HG03135 (cell line): ENCODE results near the gene MCF2L.
"Not testable (repeated sequence)": the region's sequence is repeated elsewhere in the genome, so short reads cannot be mapped to it uniquely, and the experiment has no call there.

Experiments used
- ATAC-seq: cut with Tn5 transposase; IDR thresholded peaks from one replicate; pipeline ENCODE4 v1.9.1; 2021; ENCODE audit warnings: mild to moderate bottlenecking, moderate library complexity; ENCODE audit not compliant: unreplicated experiment

MCF2L gene, protein sequence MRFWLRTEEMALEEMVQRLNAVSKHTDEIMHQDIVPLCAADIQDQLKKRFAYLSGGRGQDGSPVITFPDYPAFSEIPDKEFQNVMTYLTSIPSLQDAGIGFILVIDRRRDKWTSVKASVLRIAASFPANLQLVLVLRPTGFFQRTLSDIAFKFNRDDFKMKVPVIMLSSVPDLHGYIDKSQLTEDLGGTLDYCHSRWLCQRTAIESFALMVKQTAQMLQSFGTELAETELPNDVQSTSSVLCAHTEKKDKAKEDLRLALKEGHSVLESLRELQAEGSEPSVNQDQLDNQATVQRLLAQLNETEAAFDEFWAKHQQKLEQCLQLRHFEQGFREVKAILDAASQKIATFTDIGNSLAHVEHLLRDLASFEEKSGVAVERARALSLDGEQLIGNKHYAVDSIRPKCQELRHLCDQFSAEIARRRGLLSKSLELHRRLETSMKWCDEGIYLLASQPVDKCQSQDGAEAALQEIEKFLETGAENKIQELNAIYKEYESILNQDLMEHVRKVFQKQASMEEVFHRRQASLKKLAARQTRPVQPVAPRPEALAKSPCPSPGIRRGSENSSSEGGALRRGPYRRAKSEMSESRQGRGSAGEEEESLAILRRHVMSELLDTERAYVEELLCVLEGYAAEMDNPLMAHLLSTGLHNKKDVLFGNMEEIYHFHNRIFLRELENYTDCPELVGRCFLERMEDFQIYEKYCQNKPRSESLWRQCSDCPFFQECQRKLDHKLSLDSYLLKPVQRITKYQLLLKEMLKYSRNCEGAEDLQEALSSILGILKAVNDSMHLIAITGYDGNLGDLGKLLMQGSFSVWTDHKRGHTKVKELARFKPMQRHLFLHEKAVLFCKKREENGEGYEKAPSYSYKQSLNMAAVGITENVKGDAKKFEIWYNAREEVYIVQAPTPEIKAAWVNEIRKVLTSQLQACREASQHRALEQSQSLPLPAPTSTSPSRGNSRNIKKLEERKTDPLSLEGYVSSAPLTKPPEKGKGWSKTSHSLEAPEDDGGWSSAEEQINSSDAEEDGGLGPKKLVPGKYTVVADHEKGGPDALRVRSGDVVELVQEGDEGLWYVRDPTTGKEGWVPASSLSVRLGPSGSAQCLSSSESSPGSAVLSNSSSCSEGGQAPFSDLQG

DNA sequence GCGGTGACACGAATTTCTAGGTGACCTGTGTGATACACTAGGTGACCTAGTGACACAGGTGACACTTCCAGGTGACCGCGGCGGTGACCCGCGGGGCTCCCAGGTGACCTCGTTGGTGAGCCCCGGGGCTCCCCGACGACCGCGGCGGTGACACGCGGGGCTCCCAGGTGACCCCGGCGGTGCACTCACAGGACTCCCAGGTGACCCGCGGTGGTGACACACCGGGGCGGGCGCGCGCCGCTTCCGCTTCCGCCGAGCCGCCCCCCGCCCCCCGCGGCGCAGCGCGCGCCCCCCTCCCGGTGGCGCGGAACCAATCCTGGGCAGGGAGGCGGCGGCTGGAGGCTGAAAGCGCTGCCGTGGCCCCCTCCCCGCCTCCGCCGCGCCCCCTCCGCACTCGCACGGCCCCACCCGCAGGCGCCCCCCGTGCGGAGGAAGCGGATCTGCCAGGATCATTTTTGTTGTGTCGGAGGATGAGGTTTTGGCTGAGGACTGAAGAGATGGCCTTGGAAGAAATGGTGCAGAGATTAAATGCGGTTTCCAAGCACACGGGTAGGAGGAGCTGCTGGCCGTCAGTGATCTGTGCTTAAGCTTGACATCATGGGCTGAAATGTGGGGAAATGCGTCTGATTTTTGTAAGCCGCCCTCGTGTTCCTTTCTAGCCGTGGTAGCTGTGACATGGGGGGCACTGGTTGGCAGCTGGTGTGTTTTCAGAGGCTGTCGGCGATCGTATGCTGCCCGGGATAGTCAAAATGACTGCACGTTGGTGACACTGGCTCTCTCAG is at the start of gene MCF2L:
TSS of gene MCF2L (plus strand) at position 305 of the 782 bp plus-strand sequence. CDS start at position 471, 166 bp downstream.
- ATAC-seq, result no peak

DNA sequence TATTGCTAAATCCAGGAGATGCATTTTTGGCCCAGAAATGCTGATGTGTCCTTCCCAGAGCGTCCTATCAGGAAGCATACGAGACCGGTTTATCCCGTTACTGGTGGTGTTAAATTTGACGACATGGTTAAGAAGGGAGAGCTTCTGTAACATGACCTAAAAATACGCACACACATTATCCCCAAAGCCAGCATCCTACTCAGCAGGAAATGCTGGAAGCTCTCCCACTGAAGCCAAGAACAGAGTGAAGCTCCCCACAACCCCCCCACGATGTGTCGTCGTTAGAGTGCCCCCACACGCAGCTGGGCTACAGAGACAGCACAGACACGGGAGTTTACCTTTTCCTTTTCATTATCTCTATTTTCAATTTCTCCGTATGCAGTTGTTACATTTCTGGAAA is 45.1 kb upstream of the MCF2L start:
- no peak for ATAC-seq

DNA sequence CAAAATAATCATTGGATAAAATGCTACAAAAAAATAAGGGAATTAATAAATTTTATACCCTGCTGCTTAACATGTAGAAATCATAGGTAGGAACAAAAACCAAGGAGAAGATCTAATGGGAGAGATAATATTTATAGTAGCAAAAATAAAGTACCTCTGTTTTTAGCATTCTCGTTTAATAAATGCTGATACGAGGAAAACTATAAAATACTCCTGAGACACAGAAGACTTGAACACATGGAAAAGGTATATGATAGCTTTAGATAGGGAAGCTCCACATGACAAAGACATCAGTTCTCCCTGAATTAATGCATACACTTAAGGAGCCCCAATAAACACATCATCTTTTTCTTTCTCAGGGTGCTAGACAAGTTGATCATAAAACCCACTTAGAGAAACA is 44.6 kb upstream of the MCF2L start:
- no peak for ATAC-seq

DNA sequence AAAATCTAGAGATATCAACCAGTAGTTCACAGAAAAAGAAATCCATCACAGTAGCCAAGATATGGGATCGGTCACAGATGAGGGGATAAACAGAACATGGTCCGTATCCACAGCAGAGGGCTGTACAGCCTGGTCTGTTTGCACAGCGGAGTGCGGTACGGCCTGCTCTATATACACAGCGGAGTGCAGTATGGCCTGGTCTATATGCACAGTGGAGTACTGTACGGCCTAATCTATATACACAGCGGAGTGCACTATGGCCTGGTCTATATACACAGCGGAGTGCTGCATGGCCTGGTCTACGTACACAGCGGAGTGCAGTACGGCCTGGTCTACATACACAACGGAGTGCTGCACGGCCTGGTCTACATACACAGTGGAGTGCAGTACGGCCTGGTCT is 43.0 kb upstream of the MCF2L start:
- ATAC-seq, result no peak

DNA sequence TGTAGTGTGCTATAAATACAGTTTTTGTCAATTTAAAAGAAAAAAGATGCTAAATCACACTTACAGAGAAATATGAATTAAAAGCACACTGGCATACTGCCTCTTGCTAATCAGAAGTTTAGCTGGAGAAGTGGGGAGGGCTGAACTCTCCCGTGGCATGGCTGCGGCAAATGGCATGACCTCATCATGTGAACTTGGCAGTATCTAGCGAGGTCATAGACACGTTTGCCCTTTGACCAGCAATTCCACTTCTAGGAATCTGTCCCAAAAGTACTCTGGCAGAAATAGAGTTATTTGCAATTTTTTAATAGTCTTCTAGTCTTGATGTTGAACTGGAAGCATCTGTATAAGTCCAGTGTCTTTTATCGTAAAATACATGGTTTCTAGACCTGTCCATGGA is 42.0 kb upstream of the MCF2L start:
- no peak for ATAC-seq

DNA sequence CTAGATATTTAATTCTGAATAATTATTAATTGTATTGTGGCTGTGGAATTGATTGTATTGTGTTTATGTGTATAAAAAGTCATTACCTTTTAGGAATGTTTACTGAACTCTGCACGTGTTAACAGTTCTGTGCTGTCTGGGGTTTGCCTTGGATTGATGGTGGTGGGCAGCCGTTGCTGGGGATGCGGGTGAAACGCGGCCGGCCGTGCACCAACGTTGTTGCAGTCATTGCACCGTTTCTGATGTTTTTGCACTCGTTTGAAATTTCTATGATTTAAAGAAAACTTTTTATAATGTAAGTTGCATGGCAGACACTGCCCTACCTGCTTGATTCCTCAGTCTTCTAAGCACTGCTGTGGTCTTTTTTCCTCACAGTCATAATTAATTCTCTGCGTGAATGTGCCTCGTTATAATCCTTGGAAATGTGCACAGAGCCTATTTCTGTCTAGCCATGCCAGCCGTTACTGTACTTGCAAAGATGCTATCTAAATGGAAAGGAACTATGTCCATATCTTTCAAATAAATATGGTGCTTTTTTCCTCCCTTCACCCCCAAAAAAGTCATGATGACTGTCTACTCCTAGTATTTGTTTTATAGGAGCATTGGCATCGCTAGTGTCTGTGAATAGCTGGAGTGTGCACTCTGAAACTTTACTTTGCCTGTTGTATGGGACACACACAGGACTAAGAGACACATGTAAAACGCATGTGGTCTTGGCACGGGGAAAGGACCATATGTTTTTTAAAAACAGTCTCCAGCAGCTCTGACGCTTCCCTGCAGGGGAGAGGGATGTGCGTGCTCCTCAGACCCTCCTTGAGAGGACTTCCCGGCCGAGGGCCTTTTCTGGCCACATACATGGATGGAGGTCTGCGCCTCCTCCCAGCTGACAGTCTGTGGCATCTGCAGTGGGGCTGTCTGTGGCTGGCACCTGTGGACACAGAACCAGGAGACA is 40.7 kb upstream of the MCF2L start:
- no peak for ATAC-seq

DNA sequence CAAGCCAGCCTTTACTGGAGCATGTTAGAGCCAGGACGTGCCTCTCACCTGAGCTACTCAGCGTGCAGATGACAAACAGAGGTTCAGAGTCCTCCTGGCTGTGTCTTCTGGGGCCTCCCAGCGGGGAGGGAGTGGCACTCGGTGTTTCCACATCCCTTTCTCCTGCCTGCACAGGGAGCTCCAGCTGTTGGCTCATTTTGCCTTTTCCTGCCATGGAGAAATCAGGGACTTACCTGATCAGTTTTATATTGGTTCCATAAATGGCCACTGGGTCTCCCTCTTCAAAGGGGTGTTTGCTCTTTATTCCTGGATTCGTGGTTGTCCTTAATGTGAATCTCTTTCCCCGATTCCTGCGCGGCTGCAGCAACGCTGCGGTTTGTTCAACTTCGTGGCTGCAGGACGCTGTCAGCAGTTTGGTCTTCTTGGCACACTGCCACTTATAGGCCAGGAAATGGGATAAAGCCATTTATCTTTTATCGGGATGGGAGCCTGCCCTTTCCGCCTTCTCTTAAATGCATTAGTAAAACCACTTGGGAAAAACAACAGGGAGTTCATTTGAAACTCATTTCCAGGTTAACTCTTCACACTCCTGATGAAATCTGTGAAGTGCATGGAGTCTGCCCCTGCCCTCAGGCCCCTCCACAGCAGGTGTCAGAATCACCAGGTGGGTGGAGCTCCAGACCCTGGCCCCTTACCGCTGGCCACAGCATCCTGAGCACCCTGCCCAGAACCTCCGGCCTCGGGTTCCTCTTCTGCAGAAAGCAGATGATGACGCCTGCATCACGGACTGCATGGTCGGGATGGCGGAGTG is 39.8 kb upstream of the MCF2L start:
- ATAC-seq, result no peak

DNA sequence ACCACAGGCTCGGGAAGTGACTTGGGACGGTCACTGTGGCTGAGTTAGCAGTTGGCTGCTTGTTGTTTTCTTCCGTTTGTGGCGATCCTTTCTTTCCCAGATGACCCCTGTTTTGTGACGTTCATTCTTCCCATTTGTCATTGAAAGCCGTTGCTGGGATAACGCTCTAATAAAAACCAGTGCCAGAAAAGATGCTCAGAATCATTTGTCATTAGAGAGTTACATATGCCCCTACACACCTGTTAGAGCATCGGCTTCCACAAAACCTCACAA is 39.3 kb upstream of the MCF2L start:
- ATAC-seq, result no peak

DNA sequence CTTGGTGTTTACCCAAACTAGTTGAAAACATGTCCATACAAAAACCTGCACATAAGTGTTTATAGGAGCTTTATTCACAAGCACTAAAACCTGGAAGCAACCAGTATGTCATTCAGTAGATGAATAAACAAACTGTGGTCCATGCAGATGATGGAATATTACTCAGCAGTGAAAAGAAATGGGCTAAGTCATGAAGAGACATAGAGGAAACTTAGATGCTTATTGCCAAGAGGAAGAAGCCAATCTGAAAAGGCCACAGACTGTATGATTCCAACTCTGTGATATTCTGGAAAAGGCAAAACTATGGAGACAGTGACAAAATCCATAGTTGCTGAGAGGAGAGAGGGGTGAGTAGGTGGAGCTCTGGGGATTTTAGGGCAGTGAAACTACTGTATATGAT is 38.8 kb upstream of the MCF2L start:
- ATAC-seq, result no peak

DNA sequence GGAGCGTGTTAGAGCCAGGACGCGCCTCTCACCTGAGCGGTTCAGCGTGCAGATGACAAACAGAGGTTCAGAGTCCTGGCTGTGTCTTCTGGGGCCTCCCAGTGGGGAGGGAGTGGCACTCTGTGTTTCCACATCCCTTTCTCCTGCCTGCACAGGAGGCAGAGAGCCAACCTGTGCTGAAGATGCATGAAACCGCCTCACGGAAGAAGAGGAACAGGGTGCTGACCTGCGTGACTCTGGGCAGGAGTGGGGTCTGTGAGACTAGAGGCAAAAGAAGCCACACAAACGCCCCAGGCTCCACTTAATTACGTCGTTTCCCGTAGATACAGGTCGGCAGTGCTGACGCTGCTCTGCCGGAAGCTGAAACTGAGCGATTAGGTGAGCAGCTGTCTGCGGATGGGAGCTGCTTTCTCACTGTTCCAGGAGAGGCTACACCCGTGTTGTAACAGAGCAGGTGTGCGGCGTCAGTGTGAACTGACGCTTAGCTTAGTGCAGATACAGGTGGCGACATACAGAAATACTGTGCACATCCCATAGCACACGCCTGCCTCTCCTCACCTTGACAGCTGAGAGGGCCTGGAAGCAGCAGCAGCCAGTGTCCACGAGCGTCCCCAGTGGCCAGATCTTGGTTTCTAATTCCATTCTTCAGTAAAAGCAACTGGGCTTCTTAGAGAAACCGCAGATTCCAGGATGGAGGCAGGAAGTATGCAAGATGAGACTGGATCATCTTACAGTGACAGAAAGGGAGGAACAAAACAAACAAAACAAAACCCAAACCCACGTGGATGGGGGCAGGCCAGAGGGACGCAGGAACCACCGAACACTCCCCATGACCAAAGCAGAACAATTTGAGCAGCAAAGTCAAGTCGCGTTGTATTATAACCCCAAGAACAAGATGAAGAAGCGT is 37.7 kb upstream of the MCF2L start:
- ATAC-seq, result no peak

DNA sequence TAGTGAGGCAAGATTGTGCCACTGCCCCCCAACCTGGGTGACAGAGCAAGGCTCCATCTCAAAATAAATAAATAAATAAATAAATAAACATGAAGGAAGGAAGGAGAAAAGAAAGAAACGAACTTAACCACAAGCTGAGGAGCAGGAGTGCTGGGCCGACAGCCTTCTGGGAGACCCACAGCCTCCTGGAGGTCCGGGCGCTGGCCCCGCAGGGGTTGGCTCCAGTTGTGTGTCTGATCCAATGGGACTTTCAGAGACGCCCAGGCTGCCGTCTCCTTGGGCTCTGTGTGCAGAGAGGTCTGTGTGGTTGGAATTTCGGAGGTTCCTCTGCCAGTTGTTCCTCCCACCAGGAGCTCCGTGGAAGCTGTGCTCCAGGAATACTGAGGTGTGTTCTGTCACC is 36.0 kb upstream of the MCF2L start:
- ATAC-seq, result no peak

DNA sequence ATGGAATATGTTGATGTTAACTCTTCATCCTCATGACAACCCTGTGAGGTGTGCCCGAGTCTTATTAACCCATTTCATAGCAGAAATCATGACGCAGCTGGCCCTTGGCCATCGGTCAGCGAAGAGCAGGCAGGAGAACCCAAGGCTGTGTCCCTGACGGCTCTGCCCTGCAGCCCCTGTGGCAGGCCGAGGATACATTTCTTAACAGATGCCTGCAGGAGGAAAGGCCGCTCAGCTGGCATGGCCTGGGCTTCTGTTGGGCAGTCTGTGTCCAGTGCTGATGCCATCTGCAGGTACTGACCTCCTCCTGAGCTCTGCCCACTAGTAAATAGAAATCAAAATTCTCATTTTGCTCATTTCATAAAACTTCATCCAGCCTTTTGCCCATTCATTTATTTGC is 35.4 kb upstream of the MCF2L start:
- ATAC-seq, result no peak

DNA sequence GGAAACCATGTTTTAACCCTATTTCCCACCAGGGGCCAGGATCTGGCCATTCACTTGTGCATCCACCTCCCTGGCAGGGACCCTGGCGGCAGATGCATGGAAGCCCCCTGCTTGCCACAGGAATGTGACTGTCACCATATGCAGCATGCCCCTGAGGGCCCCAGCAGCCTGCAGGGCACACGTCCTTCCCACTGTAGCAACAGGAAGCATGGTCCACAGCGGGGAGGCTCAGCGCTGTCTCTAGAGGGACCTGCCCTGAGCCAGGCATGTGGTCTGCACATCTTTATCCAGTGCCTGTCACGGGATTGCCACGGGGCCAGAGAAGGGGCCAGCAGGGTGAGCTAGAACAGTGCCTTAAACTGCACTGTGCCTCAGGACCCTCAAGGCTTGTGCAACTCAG is 34.9 kb upstream of the MCF2L start:
- no peak for ATAC-seq

DNA sequence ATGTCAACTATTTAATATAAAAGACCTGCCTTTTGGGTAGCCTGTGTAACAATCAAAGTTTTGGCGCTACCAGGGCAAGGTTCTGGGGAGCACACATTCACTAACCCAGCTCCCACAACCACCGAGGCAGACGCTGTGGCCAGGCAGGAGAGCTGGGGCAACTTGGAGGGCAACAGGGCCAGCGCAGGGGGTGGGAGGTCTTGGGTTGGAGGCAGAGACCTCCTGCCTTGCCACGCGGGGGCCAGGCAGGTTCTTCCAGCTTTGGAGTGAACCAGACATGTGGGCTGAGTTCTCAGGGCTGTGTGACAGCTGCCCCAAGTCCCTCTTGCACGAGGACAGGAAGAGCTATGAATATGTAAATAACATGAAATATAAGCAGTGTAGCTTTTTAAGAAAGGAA is 30.3 kb upstream of the MCF2L start:
- ATAC-seq, result no peak

DNA sequence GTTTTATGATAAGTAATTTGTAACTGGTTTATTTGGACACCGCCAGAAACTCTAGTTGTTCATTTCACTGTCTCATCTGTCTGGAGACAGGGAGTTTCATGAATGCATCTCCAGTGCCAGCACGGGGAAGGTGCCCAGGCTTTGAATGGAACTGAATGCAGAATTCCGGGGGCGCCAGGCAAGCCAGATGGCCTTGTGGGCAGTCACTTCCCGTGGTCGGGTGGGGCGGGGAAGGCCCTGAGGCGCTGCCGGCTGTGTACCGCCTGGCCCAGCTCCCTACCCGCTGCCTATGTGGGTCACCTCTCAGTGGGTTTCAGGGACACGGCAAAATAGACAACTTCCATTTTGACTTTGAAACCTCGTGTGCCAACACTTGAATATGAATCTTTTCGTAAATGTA is 28.8 kb upstream of the MCF2L start:
- ATAC-seq, result no peak

DNA sequence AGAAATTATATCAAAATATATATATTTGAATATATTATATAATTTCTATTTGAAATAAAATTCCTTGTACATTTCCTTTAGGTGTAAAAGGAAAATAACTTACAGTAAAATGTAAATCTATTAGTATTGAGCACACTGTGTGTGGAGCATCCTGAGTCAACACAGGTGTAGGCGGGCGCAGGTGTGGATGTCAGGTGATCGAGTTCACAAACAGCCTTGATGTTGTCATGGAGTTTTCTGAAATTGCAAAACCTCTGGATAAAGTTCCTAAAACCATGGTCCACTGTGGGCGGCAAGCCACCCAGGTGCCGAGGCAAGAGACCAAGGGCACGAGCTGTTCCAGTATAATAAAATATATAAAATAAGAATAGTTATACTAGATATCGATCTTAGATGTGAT is 27.7 kb upstream of the MCF2L start:
- ATAC-seq, result no peak

DNA sequence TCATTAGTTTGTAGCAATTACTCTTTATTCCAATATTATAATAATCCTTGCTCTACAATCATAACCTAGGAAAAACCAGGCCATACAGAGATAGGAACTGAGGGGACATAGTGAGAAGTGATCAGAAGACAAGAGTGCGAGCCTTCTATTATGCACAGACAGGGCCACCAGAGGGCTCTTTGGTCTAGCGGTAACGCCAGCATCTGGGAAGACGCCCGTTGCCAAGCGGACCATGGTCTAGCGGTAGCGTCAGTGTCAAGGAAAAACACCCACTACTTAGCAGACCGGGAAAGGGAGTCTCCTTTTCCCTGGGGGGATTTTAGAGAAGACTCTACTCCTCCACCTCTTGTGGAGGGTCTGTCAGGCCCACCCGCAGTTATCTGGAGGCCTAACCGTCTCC is 27.2 kb upstream of the MCF2L start:
- ATAC-seq, result not testable (repeated sequence)

DNA sequence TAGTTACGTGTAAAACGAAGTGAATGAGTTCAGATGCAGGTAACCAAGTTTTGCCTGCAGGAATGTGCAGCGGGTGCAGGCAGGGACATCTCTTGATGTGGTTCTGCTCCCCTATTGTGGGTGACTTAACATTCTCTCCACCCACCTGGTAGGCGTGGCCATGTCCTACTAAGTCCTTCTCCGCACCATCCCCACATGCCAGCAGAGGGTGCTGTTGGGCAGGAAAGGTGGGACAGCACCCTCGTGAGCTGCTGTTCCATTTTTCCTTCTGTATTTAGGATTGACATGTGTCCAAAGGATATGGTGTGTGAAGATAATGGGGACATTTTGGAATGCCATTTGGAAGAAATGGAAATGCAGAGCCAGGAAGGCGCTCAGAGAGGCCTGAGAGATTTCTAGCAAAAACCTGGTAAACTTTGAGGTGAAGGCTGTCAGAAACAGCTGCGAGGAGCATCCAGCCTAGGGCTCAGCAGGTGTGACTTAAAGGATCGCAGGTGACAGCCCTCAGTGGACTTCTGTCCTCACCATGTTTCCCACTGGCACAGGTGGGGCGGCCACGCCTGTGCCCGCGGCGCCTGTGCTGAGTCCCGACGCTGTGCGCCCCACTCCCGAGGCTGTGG is 26.2 kb upstream of the MCF2L start:
- peak; percentile 99 for ATAC-seq
